ENCODE data around the gene GLG1.
A peak's percentile ranks its signal among the peaks of the same experiment; 100 is the strongest.

The GLG1 gene

DNA sequence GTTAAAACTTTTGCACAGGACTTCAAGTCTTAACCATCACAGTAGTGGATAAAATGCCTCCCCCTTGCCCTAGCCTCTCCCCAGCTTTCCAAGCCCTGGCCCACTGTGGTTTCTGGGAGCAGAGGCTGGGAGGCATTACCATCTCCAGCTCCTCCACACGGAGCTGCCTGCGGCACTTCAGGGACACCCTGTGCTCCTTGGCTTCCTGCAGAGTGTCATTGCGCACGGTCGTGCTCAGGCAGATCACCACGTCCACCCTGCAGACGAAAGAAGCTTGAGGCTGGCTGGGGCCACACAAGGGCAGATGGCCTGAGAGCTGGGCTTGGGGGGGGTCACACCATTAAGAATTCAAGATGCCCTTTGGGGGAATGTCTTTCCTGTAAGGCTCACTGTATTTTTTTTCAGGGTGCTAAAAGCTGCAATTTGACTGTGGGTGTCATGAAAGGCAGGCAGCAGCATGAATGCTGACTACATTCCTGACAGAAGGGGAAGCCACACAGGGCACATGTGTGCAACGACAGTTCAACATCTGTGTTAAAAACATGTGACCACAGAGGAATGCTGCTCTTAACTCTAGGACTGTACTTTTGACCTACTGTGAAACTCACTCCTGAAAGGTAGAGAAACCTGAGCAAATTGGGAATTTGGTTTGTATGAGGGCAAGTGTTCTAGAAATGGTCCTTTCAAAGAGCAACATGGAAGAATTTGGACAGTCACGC is 137.9 kb downstream of the GLG1 start:
- peak overlapping the region; percentile 41 for H3K27ac Mint-ChIP-seq
- no peak overlapping the region for H3K4me3 Mint-ChIP-seq
- peaks cover 15% of the 10 kb centered on the region for H3K4me1 Mint-ChIP-seq (ENCODE audit: low read depth)
- no peaks in the 10 kb centered on the region for H3K9me3 Mint-ChIP-seq (ENCODE audit: low read depth)
- H3K27me3 Mint-ChIP-seq: no peaks in the 10 kb centered on the region
- H3K36me3 Mint-ChIP-seq: peaks cover 2% of the 10 kb centered on the region

- Mint-ChIP-seq H3K9me3 (ENCODE audit: low read depth) (no peaks in the 10 kb centered on the region), H3K4me3 (no peak overlapping the region), H3K27me3 (no peaks in the 10 kb centered on the region), H3K27ac (peak overlapping the region; percentile 62), H3K36me3 (peaks cover 2% of the 10 kb centered on the region), H3K4me1 (ENCODE audit: low read depth) (peaks cover 15% of the 10 kb centered on the region)
These were observed 140.0 kb downstream of the GLG1 start for GRCh38 chr16:74466872-74467271.

DNA sequence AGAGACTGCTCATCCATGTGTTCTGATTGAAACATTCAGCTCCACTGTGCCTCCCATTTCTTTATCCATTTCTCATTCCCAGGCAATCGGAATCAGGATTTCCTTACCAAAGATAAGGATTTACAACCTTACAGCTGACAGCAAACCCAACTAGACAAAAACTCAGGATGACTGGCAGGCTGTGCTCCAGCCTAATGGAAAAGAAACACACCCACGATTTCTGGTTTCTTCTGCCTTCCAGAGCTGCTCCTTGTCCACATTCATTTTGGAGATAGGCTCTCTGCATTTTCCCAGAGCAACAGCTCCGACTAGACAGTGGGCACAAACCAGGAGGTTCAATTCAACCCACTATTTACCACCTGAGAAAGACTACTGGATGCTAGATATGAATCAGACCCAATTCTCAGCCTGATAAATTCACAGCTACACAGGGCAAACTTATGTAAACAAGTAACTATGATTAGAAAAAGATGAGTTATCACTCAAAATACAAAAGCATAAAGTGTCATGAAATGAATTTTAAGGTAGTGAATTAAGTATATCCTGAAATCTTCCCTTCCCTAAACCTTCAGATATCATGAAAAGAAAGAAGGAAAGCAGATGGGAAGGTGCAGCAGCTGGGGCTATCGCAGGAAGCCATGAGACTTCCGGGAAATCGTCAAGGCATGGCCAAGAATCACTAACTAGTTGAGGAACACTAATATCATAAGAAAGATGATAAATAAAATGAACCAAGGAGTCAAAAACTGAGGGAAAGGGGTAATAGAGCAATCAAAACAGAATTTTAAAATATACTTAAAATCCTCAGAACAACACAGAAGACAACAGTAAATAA is 140.8 kb downstream of the GLG1 start:
- H3K4me3 Mint-ChIP-seq: no peak overlapping the region

GRCh38 chr16:74465281-74465680 is 141.6 kb downstream of the GLG1 start:
- no peaks in the 10 kb centered on the region for H3K9me3 Mint-ChIP-seq (ENCODE audit: low read depth)
- H3K36me3 Mint-ChIP-seq: peaks cover 2% of the 10 kb centered on the region
- H3K4me3 Mint-ChIP-seq: no peak overlapping the region
- H3K27ac Mint-ChIP-seq: no peak overlapping the region
- no peaks in the 10 kb centered on the region for H3K27me3 Mint-ChIP-seq
- peaks cover 15% of the 10 kb centered on the region for H3K4me1 Mint-ChIP-seq (ENCODE audit: low read depth)

More for the DNA sequence above, 140.8 kb downstream of the GLG1 start:
- no peak overlapping the region for H3K27ac Mint-ChIP-seq
- H3K36me3 Mint-ChIP-seq: peaks cover 2% of the 10 kb centered on the region
- peaks cover 15% of the 10 kb centered on the region for H3K4me1 Mint-ChIP-seq (ENCODE audit: low read depth)
- H3K9me3 Mint-ChIP-seq (ENCODE audit: low read depth): no peaks in the 10 kb centered on the region
- no peaks in the 10 kb centered on the region for H3K27me3 Mint-ChIP-seq

GRCh38 chr16:74463888-74464287 is 143.0 kb downstream of the GLG1 start:
- H3K27me3 Mint-ChIP-seq: no peaks in the 10 kb centered on the region
- no peak overlapping the region for H3K4me3 Mint-ChIP-seq
- H3K36me3 Mint-ChIP-seq: peaks cover 3% of the 10 kb centered on the region
- no peaks in the 10 kb centered on the region for H3K9me3 Mint-ChIP-seq (ENCODE audit: low read depth)
- peaks cover 15% of the 10 kb centered on the region for H3K4me1 Mint-ChIP-seq (ENCODE audit: low read depth)
- H3K27ac Mint-ChIP-seq: no peak overlapping the region

DNA sequence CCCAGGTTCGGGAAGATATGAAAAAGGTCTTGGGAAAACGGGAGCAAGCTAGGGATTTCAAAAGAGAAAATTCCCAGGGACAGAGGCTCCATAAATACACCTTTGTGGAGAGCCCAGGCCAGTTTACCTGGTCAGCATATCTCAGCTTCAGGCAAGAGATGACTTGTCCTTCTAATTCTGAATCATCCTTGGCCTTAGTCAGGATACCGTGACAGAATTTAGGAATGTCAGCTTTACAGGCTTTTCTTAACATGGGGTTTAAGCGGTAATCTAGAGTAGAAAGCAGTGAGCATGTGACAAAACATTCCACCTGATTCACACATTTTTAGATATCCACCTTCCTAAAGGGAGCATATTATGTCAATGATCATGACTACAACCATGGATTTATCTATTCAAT is 144.6 kb downstream of the GLG1 start:
- Mint-ChIP-seq H3K4me1 (ENCODE audit: low read depth) (peaks cover 11% of the 10 kb centered on the region), H3K9me3 (ENCODE audit: low read depth) (no peaks in the 10 kb centered on the region), H3K4me3 (no peak overlapping the region), H3K27ac (no peak overlapping the region), H3K36me3 (peaks cover 6% of the 10 kb centered on the region), H3K27me3 (no peaks in the 10 kb centered on the region)

GRCh38 chr16:74461826-74462225 is 145.1 kb downstream of the GLG1 start:
- peaks cover 5% of the 10 kb centered on the region for H3K4me1 Mint-ChIP-seq (ENCODE audit: low read depth)
- no peaks in the 10 kb centered on the region for H3K27me3 Mint-ChIP-seq
- no peak overlapping the region for H3K27ac Mint-ChIP-seq
- no peak overlapping the region for H3K4me3 Mint-ChIP-seq
- no peaks in the 10 kb centered on the region for H3K9me3 Mint-ChIP-seq (ENCODE audit: low read depth)
- H3K36me3 Mint-ChIP-seq: peaks cover 6% of the 10 kb centered on the region

- Mint-ChIP-seq H3K27ac (no peak overlapping the region), H3K4me1 (ENCODE audit: low read depth) (no peaks in the 10 kb centered on the region), H3K36me3 (peaks cover 6% of the 10 kb centered on the region), H3K27me3 (no peaks in the 10 kb centered on the region), H3K4me3 (no peak overlapping the region), H3K9me3 (ENCODE audit: low read depth) (no peaks in the 10 kb centered on the region)
These were observed 146.4 kb downstream of the GLG1 start for GRCh38 chr16:74460542-74460941.

- Mint-ChIP-seq H3K27ac (no peak overlapping the region), H3K4me3 (no peak overlapping the region), H3K36me3 (peaks cover 8% of the 10 kb centered on the region), H3K27me3 (no peaks in the 10 kb centered on the region), H3K9me3 (ENCODE audit: low read depth) (no peaks in the 10 kb centered on the region), H3K4me1 (ENCODE audit: low read depth) (no peaks in the 10 kb centered on the region)
These were observed 150.7 kb downstream of the GLG1 start for GRCh38 chr16:74456290-74456625.

DNA sequence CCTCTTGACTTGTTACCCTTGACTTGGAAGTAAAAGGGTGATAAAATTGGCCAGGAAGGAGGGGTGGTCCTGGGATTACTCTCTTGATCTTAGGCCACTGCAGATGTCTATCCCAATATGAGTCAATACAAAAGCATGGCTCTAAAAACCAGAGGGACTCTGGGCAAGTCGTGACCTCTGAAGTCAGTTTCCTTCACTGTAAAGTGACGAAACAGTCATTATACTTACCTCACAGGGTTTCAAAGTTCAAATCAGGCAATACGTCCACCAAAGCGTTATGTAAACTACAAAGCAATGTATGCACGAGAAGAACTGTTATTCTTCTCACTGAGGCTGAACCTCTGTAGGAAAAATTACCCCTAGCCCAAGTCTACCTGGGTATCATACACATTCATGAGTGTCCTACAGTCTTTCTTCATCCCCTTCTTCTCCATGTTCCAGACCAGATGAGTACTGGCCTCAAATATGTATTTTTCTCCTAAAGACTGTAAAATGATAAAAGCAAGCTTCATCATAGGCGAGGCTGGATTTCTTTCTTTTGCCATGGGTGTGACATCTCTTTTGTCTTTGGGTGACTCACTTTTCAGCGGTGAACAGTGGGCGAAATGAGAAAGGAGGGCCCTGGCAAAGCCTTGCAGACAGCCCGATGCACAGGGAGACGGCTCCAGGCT is 151.2 kb downstream of the GLG1 start:
- no peaks in the 10 kb centered on the region for H3K27me3 Mint-ChIP-seq
- no peaks in the 10 kb centered on the region for H3K4me1 Mint-ChIP-seq (ENCODE audit: low read depth)
- H3K4me3 Mint-ChIP-seq: no peak overlapping the region
- H3K9me3 Mint-ChIP-seq (ENCODE audit: low read depth): no peaks in the 10 kb centered on the region
- H3K36me3 Mint-ChIP-seq: peaks cover 8% of the 10 kb centered on the region
- peak overlapping the region; percentile 29 for H3K27ac Mint-ChIP-seq

GRCh38 chr16:74455213-74455612 is 151.7 kb downstream of the GLG1 start:
- H3K36me3 Mint-ChIP-seq: peaks cover 8% of the 10 kb centered on the region
- no peak overlapping the region for H3K27ac Mint-ChIP-seq
- no peaks in the 10 kb centered on the region for H3K27me3 Mint-ChIP-seq
- no peaks in the 10 kb centered on the region for H3K9me3 Mint-ChIP-seq (ENCODE audit: low read depth)
- H3K4me1 Mint-ChIP-seq (ENCODE audit: low read depth): no peaks in the 10 kb centered on the region
- H3K4me3 Mint-ChIP-seq: no peak overlapping the region

DNA sequence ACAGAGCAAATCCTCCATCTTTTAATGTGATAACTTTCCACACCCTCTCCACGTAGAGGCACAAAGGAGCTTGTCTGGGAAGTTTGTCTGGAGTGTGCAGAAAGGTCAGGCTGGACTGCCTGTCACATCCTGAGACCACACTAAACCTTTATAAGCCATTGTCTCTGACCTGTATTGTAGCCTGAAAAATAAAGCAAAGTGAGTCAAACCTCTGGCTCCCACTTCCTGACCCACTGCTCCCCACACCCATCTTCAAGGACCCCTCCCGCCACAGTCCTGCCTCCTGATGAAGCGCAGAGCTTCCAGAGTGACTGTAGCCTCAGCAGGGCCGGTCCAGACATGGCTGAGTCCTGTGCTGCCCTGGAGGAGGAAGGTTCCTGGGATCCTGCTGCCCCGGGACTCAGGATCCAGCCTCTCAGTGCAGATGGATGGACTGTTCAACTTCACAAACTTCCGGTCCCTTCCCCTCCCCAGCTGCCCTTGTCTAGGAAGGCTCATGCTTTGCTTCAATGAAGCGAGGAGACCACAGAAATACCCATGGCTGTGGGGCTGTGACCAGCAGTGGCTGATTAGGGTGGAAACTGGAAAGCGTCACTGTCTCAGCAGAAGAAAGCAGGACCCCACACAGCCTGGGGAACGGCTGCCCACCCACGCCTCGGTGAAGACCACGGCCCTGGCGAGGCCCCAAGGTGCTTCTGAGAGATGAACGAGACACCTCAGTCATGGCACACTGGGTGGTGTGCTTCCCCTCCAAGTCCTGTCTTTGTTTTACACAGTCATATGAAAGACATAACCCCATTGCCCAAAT is 154.8 kb downstream of the GLG1 start:
- no peaks in the 10 kb centered on the region for H3K27me3 Mint-ChIP-seq
- no peaks in the 10 kb centered on the region for H3K9me3 Mint-ChIP-seq (ENCODE audit: low read depth)
- H3K27ac Mint-ChIP-seq: peak overlapping the region; percentile 35
- H3K4me1 Mint-ChIP-seq (ENCODE audit: low read depth): no peaks in the 10 kb centered on the region
- no peak overlapping the region for H3K4me3 Mint-ChIP-seq
- peaks cover 4% of the 10 kb centered on the region for H3K36me3 Mint-ChIP-seq

DNA sequence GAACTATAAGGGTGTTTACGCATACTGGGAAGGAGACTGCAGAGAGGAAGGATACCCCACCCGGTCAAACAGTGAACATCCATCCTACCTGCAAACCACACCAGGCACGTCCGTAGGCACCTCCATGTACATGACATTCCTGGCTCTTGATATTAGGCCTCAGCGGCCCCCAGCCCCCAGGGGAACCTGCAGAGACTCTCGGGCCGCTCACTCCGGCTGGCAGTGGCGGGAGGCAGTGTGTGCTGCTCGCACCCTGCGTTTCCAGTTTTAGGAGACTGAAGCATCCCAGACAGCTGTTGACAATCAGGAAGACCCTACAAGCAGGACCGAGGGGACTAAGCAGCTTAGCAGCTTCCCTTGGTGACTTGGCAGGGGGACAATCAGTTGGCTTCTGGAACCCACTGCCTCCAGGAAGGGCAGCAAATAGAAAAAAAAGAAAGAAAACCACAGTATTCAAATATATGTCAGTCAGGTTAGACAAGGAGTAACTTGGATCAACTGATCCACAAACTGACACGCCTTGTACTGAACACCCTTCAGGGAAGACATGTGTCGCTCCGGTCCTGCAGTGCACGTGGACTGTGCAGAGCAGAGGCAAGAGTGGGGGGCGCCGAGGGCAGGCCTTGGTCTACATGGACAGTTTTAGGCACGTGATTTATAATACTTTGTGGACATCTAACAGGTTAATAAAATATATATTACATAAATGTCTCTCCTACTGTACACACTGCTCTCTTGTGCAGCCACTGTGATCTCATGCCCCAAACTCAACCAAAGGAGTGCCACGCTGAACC is 155.8 kb downstream of the GLG1 start:
- H3K27ac Mint-ChIP-seq: peak overlapping the region; percentile 35
- peaks cover 4% of the 10 kb centered on the region for H3K36me3 Mint-ChIP-seq
- H3K4me3 Mint-ChIP-seq: no peak overlapping the region
- H3K27me3 Mint-ChIP-seq: no peaks in the 10 kb centered on the region
- H3K4me1 Mint-ChIP-seq (ENCODE audit: low read depth): no peaks in the 10 kb centered on the region
- no peaks in the 10 kb centered on the region for H3K9me3 Mint-ChIP-seq (ENCODE audit: low read depth)

GRCh38 chr16:74450236-74450635 is 156.7 kb downstream of the GLG1 start:
- peak overlapping the region; percentile 58 for H3K27ac Mint-ChIP-seq
- H3K36me3 Mint-ChIP-seq: peaks cover 4% of the 10 kb centered on the region
- H3K4me1 Mint-ChIP-seq (ENCODE audit: low read depth): no peaks in the 10 kb centered on the region

More at GRCh38 chr16:74450236-74450635, 156.7 kb downstream of the GLG1 start:
- no peak overlapping the region for H3K4me3 Mint-ChIP-seq
- H3K9me3 Mint-ChIP-seq (ENCODE audit: low read depth): no peaks in the 10 kb centered on the region
- H3K27me3 Mint-ChIP-seq: no peaks in the 10 kb centered on the region
